ENCODE results near the gene SSNA1.
"Not testable (repeated sequence)": the region's sequence is repeated elsewhere in the genome, so short reads cannot be mapped to it uniquely, and the experiment has no call there.

SSNA1 gene

GRCh38 chr9:137234055-137234697 lies 45.7 kb downstream of the SSNA1 start:
- no peak for DNase-seq

- no peak for DNase-seq
Measured at GRCh38 chr9:137234758-137235423, 46.4 kb downstream of the SSNA1 start.

- no peak for DNase-seq
Measured at GRCh38 chr9:137235424-137236237, 47.2 kb downstream of the SSNA1 start.

- DNase-seq: peak; percentile 28 to 68
Measured at GRCh38 chr9:137236238-137236935, 47.9 kb downstream of the SSNA1 start.

GRCh38 chr9:137236936-137237421 lies 48.5 kb downstream of the SSNA1 start:
- DNase-seq: no peak

GRCh38 chr9:137237759-137238726 lies 49.6 kb downstream of the SSNA1 start:
- no peak for DNase-seq

- not testable (repeated sequence) for DNase-seq
Measured at GRCh38 chr9:137239541-137240200, 51.2 kb downstream of the SSNA1 start.

Measured in NCI-H446 (cell line).